Measurements from ENCODE around the gene RDH16. TPM values are rescaled to one million over a fixed set of nuclear protein-coding genes. Genes with fewer than 3 reads are reported as not detected.
"Not testable (repeated sequence)": the region's sequence is repeated elsewhere in the genome, so short reads cannot be mapped to it uniquely, and the experiment has no call there.

RDH16 gene
- total and polyA plus RNA-seq, 2 donors, result 0.28 to 1.8 TPM

DNA sequence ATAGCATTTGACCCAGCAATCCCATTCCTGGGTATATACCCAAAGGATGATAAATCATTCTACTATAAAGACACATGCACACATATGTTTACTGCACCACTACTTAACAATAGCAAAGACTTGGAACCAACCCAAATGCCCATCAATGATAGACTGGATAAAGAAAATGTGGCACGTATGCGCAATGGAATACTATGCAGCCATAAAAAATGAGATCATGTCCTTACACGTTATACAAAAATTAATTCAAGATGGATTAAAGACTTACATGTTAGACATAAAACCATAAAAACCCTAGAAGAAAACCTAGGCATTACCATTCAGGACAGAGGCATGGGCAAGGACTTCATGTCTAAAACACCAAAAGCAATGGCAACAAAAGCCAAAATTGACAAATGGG is 39.3 kb downstream of the RDH16 start:
- not testable (repeated sequence) for H3K27me3 ChIP-seq (ENCODE audit: control insufficient read depth in 2 of 2, insufficient read depth in 1 of 2, low read length in 1 of 2); H3K9me3 ChIP-seq (ENCODE audit: control insufficient read depth in 2 of 2, insufficient read depth in 1 of 2, low read length in 1 of 2); H3K36me3 ChIP-seq (ENCODE audit: control insufficient read depth in 2 of 2, insufficient read depth in 2 of 2, low read length in 1 of 2); DNase-seq (ENCODE audit: low read depth in 6 of 9, low spot score in 9 of 9); H3K4me3 ChIP-seq (ENCODE audit: low read length in 2 of 2); H3K27ac ChIP-seq (ENCODE audit: low read depth in 1 of 2, low read length in 1 of 2); H3K4me1 ChIP-seq (ENCODE audit: control insufficient read depth in 2 of 2, insufficient read depth in 2 of 2, low read length in 2 of 2)
- 98% methylated on average over 3 of the region's 3 CpGs for WGBS

DNA sequence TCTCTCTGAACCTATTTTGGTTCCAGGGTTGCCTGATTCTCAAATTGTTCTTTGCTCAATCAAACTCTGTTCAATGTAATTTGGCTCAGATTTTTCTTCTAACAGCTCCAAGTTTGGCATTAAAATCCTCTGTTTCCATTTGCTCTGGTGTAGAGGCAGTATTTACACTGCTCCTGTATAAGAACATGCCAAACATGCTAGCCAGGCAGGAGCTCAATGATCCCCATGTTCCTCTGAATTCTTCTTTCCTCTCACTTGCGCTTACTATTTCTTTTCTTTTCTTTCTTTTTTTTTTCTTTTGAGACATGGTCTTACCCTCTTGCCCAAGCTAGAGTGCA is 40.4 kb downstream of the RDH16 start:
- Histone ChIP-seq H3K27ac (ENCODE audit: low read depth in 1 of 2, low read length in 1 of 2) (no peak overlapping the region), H3K9me3 (ENCODE audit: control insufficient read depth in 2 of 2, insufficient read depth in 1 of 2, low read length in 1 of 2) (no peaks in the 10 kb centered on the region), H3K4me1 (ENCODE audit: control insufficient read depth in 2 of 2, insufficient read depth in 2 of 2, low read length in 2 of 2) (no peaks in the 10 kb centered on the region), H3K36me3 (ENCODE audit: control insufficient read depth in 2 of 2, insufficient read depth in 2 of 2, low read length in 1 of 2) (no peaks in the 10 kb centered on the region), H3K4me3 (ENCODE audit: low read length in 2 of 2) (no peak overlapping the region), H3K27me3 (ENCODE audit: control insufficient read depth in 2 of 2, insufficient read depth in 1 of 2, low read length in 1 of 2) (no peaks in the 10 kb centered on the region)
- no peak for DNase-seq (ENCODE audit: low read depth in 6 of 9, low spot score in 9 of 9)
- 98% methylated on average over 1 of the region's 1 CpG for WGBS

DNA sequence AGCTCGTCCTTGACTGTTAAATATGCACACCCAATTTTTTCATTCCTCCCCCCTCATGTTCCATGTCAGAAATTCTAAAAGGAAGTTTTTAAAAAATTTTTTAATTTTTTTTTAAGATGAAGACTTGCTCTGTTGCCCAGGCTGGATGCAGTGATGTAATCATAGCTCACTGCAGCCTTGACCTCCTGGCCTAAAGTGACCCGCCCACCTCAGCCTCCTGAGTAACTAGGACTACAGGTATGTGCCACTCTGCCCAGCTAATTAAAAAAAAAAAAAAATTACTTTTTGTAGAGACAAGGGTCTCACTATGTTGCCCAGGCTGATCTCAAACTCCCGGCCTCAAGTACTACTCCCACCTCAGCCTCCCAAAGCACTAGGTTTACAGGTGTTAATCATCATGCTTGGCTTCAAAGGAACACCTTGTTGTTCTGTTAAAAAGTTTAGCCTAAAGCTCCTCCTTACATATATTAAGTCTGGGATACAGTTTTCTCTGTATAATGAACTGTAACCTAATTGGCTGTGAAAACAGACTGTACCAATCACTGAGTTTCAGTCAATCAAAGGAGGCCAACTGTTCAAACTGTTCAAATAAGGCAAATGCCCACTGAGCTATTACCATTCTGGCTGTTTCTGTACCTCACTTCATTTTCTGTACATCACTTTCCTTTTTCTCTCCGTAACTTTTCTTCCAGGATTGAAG is 41.0 kb downstream of the RDH16 start:
- H3K4me3 ChIP-seq (ENCODE audit: low read length in 2 of 2), result no peak overlapping the region
- no peaks in the 10 kb centered on the region for H3K36me3 ChIP-seq (ENCODE audit: control insufficient read depth in 2 of 2, insufficient read depth in 2 of 2, low read length in 1 of 2)
- peaks cover 0 to under 1% of the 10 kb centered on the region in 2 donors for H3K9me3 ChIP-seq (ENCODE audit: control insufficient read depth in 2 of 2, insufficient read depth in 1 of 2, low read length in 1 of 2)
- DNase-seq (ENCODE audit: low read depth in 6 of 9, low spot score in 9 of 9), result no peak
- H3K4me1 ChIP-seq (ENCODE audit: control insufficient read depth in 2 of 2, insufficient read depth in 2 of 2, low read length in 2 of 2), result no peaks in the 10 kb centered on the region
- no peaks in the 10 kb centered on the region for H3K27me3 ChIP-seq (ENCODE audit: control insufficient read depth in 2 of 2, insufficient read depth in 1 of 2, low read length in 1 of 2)
- H3K27ac ChIP-seq (ENCODE audit: low read depth in 1 of 2, low read length in 1 of 2), result no peak overlapping the region
- 94% methylated on average over 4 of the region's 4 CpGs for WGBS

DNA sequence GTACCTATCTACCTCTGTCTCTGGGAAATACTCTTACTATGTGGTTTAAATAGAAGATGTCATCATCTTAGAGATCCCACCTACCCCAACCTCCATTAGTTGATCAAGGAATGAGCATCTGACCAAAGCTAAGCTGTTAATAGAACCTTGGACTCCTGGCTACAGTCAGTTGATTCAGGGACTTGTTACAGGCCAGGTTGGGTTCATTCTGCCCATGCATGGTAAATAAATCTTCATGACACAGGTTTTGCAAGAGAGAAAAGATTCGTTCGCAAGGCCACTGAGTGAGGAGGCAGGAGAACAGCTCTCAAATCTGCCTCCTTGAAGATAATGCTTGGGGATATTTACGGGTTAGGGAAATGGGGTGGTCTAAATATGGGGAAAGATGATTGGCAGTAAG is 42.7 kb downstream of the RDH16 start:
- Histone ChIP-seq H3K4me1 (ENCODE audit: control insufficient read depth in 2 of 2, insufficient read depth in 2 of 2, low read length in 2 of 2) (no peaks in the 10 kb centered on the region), H3K27ac (ENCODE audit: low read depth in 1 of 2, low read length in 1 of 2) (no peak overlapping the region), H3K27me3 (ENCODE audit: control insufficient read depth in 2 of 2, insufficient read depth in 1 of 2, low read length in 1 of 2) (no peaks in the 10 kb centered on the region), H3K4me3 (ENCODE audit: low read length in 2 of 2) (no peak overlapping the region), H3K36me3 (ENCODE audit: control insufficient read depth in 2 of 2, insufficient read depth in 2 of 2, low read length in 1 of 2) (no peaks in the 10 kb centered on the region), H3K9me3 (ENCODE audit: control insufficient read depth in 2 of 2, insufficient read depth in 1 of 2, low read length in 1 of 2) (peaks cover 0 to 4% of the 10 kb centered on the region in 2 donors)
- DNase-seq (ENCODE audit: low read depth in 6 of 9, low spot score in 9 of 9), result no peak
- 96% methylated on average over 3 of the region's 3 CpGs for WGBS

DNA sequence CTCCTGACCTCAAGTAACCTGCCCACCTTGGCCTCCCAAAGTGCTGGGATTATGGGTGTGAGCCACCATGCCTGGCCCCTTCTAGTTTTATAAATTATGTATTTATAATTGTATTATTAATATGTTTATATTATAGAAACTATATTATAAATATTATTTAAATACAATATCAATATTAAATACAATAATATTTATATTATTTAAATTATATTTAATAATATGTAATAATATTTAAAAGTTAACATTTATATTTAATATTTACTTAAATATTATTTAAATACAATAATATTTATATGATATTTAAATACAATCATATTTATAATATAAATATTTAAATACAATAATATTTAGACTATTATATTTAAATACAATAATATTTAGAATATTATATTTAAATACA is 43.2 kb downstream of the RDH16 start:
- Histone ChIP-seq H3K27ac (ENCODE audit: low read depth in 1 of 2, low read length in 1 of 2) (no peak overlapping the region), H3K4me3 (ENCODE audit: low read length in 2 of 2) (no peak overlapping the region), H3K4me1 (ENCODE audit: control insufficient read depth in 2 of 2, insufficient read depth in 2 of 2, low read length in 2 of 2) (no peaks in the 10 kb centered on the region), H3K9me3 (ENCODE audit: control insufficient read depth in 2 of 2, insufficient read depth in 1 of 2, low read length in 1 of 2) (peaks cover 0 to 9% of the 10 kb centered on the region in 2 donors), H3K27me3 (ENCODE audit: control insufficient read depth in 2 of 2, insufficient read depth in 1 of 2, low read length in 1 of 2) (no peaks in the 10 kb centered on the region), H3K36me3 (ENCODE audit: control insufficient read depth in 2 of 2, insufficient read depth in 2 of 2, low read length in 1 of 2) (no peaks in the 10 kb centered on the region)
- DNase-seq (ENCODE audit: low read depth in 6 of 9, low spot score in 9 of 9), result no peak

DNA sequence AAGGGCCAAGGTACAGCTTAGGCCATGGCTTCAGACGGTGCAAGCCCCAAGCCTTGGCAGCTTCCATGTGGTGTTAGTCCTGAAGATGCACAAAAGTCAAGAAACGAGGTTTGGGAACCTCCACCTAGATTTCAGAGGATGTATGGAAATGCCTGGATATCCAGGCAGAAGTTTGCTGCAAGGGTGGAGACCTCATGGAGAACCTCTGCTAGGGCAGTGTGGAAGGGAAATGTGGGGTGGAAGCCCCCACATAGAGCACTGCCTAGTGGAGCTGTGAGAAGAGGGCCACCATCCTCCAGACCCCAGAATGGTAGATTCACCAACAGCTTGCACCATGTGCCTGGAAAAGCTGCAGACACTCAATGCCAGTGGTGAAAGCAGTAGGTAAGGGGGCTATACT is 48.0 kb downstream of the RDH16 start:
- not testable (repeated sequence) for H3K4me1 ChIP-seq (ENCODE audit: control insufficient read depth in 2 of 2, insufficient read depth in 2 of 2, low read length in 2 of 2); H3K27ac ChIP-seq (ENCODE audit: low read depth in 1 of 2, low read length in 1 of 2); H3K4me3 ChIP-seq (ENCODE audit: low read length in 2 of 2); H3K27me3 ChIP-seq (ENCODE audit: control insufficient read depth in 2 of 2, insufficient read depth in 1 of 2, low read length in 1 of 2); H3K36me3 ChIP-seq (ENCODE audit: control insufficient read depth in 2 of 2, insufficient read depth in 2 of 2, low read length in 1 of 2); DNase-seq (ENCODE audit: low read depth in 6 of 9, low spot score in 9 of 9)
- peaks cover 0 to 19% of the 10 kb centered on the region in 2 donors for H3K9me3 ChIP-seq (ENCODE audit: control insufficient read depth in 2 of 2, insufficient read depth in 1 of 2, low read length in 1 of 2)
- 86% methylated on average over 2 of the region's 2 CpGs for WGBS

DNA sequence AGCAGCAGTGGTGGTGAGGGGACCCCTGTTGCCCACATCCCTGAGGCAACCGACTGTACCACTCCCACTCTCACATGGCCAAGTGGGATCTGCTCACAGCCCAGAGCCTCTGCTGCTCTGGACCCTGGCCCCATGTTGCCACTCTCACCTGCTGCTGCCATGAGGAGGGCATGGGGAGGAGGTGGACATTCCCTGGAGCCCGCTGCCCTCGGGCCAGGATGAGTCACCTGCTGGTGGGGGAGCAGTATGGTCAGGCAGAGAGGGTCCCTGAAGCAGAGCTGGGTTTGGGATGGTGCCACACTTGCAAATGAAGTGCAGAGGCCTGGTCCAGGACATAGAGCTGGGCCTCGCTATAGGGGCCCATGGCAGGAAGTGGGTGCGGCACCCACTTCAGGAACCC is 49.3 kb downstream of the RDH16 start:
- no peaks in the 10 kb centered on the region for H3K27me3 ChIP-seq (ENCODE audit: control insufficient read depth in 2 of 2, insufficient read depth in 1 of 2, low read length in 1 of 2)
- DNase-seq (ENCODE audit: low read depth in 6 of 9, low spot score in 9 of 9), result no peak
- WGBS, result 89% methylated on average over 5 of the region's 5 CpGs
- peaks cover 0 to 23% of the 10 kb centered on the region in 2 donors for H3K9me3 ChIP-seq (ENCODE audit: control insufficient read depth in 2 of 2, insufficient read depth in 1 of 2, low read length in 1 of 2)
- H3K36me3 ChIP-seq (ENCODE audit: control insufficient read depth in 2 of 2, insufficient read depth in 2 of 2, low read length in 1 of 2), result no peaks in the 10 kb centered on the region
- H3K4me3 ChIP-seq (ENCODE audit: low read length in 2 of 2), result no peak overlapping the region
- H3K27ac ChIP-seq (ENCODE audit: low read depth in 1 of 2, low read length in 1 of 2), result no peak overlapping the region
- H3K4me1 ChIP-seq (ENCODE audit: control insufficient read depth in 2 of 2, insufficient read depth in 2 of 2, low read length in 2 of 2), result no peaks in the 10 kb centered on the region

DNA sequence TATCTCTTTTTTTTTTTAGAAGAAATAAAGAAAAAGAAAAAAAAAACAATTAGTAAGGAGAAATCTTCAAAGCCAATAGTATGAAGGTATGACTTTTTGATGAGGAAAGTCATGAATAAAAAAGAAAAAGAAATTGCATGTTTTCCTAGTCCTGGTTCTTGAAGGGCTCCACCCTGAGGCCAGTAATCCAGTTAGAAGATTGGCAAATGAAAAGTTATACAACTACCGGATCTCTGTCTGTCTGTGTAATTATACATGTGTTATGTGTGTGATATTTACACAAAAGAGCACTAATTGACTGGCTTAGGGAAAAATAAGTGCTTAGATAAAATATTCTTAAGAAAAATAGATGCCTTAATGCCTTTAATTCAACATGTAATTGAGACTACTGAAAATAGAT is 51.6 kb downstream of the RDH16 start:
- Histone ChIP-seq H3K4me1 (ENCODE audit: control insufficient read depth in 2 of 2, insufficient read depth in 2 of 2, low read length in 2 of 2) (no peaks in the 10 kb centered on the region), H3K36me3 (ENCODE audit: control insufficient read depth in 2 of 2, insufficient read depth in 2 of 2, low read length in 1 of 2) (no peaks in the 10 kb centered on the region), H3K9me3 (ENCODE audit: control insufficient read depth in 2 of 2, insufficient read depth in 1 of 2, low read length in 1 of 2) (peaks cover 1 to 32% of the 10 kb centered on the region in 2 donors), H3K27ac (ENCODE audit: low read depth in 1 of 2, low read length in 1 of 2) (no peak overlapping the region), H3K4me3 (ENCODE audit: low read length in 2 of 2) (no peak overlapping the region), H3K27me3 (ENCODE audit: control insufficient read depth in 2 of 2, insufficient read depth in 1 of 2, low read length in 1 of 2) (no peaks in the 10 kb centered on the region)
- 96% methylated on average over 1 of the region's 1 CpG for WGBS
- no peak for DNase-seq (ENCODE audit: low read depth in 6 of 9, low spot score in 9 of 9)

DNA sequence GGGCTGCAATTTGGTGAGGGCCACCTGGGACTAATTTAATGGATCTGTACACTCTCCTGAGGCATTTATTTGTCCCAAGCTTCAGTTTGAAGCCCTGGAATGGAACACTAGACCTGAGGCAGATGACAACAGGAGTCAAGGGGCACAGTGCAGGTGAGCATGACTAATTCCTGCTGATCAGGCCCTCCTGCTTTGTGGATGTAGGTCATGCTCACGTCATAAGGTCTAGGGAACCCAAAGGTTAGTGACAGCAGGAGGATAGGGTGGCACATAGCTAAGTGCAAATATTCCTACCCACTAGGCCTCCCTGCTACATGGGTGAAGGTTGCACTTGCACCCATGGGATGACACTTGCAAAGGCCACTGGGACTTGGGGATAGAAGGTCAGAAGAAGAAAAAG is 54.0 kb downstream of the RDH16 start:
- Histone ChIP-seq H3K36me3 (ENCODE audit: control insufficient read depth in 2 of 2, insufficient read depth in 2 of 2, low read length in 1 of 2) (no peaks in the 10 kb centered on the region), H3K27me3 (ENCODE audit: control insufficient read depth in 2 of 2, insufficient read depth in 1 of 2, low read length in 1 of 2) (no peaks in the 10 kb centered on the region), H3K9me3 (ENCODE audit: control insufficient read depth in 2 of 2, insufficient read depth in 1 of 2, low read length in 1 of 2) (peaks cover 5 to 31% of the 10 kb centered on the region in 2 donors), H3K4me3 (ENCODE audit: low read length in 2 of 2) (no peak overlapping the region), H3K27ac (ENCODE audit: low read depth in 1 of 2, low read length in 1 of 2) (no peak overlapping the region), H3K4me1 (ENCODE audit: control insufficient read depth in 2 of 2, insufficient read depth in 2 of 2, low read length in 2 of 2) (no peaks in the 10 kb centered on the region)
- WGBS, result 77% methylated on average over 1 of the region's 1 CpG
- no peak for DNase-seq (ENCODE audit: low read depth in 6 of 9, low spot score in 9 of 9)

Measured in thymus (tissue), 11 donors.